A673 (cell line): ENCODE measurements around the gene CRHR1.

Source experiments
- CTCF ChIP-seq: fragments of 300-800, 200-600 bp; sonication (generic); conservative IDR thresholded peaks from 2 replicates; pipeline ENCODE4 v1.5.1; 2017; ENCODE audit warnings: low read depth, mild to moderate bottlenecking, antibody characterized with exemption, low read length, moderate library complexity, mixed read lengths
- EZH2 ChIP-seq: fragments of 200-600 bp; sonication (generic); IDR thresholded peaks from 2 replicates; pipeline ENCODE4 v1.6.1; 2017; ENCODE audit warnings: borderline replicate concordance, low read depth, mild to moderate bottlenecking, mixed read lengths, antibody characterized with exemption, low read length; ENCODE audit not compliant: poor library complexity, severe bottlenecking

DNA sequence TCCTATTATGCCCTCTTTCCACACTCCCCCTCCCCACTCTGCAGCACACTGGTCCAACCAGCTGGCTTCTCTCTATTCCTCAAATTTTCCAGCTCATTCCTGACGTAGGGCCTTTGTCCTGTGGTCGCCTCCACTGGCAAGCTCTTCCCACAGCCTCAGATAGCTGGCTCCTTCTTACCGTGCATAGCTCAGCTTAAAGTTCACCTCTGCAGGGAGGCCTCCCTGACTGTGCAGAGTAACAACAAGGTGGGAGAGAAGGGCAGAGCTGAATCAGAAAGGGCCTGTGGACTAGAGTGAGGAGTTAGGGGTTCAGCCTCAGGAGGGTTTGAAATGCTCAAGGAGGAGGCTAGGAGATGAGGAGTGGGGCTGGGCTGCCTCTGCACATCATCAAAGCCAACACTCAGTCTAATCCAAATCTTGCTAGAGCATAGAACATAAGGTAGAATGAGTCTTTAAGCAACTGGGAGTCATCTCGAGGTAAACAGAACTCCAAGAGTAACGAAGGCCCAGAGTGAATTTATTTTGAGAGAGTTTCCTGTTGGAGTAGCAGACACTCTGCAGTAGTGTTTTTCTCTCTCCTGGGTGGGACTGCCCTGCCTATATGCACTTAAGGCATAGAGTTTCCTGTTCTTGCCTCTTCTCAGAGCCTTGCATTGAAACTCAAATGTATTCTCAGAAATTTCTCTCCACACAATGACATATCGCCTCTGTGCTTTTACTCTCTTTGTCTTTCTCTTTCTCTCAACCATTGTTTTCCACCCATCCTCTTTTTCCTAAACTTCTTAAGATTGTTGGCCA, 79.9 kb downstream of the CRHR1 start:
- TF ChIP-seq CTCF, result no peak
- TF ChIP-seq EZH2, result no peak
